K562 (cell line): ENCODE data around the gene CLEC10A. TPM values are rescaled to one million over a fixed set of nuclear protein-coding genes. Genes with fewer than 3 reads are reported as not detected.
A peak's percentile ranks its signal among the peaks of the same experiment; 100 is the strongest.

Experiments
- C11orf30 ChIP-seq: fragments of 450-650 bp; IDR thresholded peaks from 2 replicates; pipeline ENCODE4 v1.6.1; 2016; ENCODE audit warnings: low read depth, mild to moderate bottlenecking
- CEBPB ChIP-seq: fragments of 450-650 bp; IDR thresholded peaks from 2 replicates; pipeline ENCODE4 v1.6.1; 2016; ENCODE audit warnings: missing genetic modification characterization, missing compliant biosample characterization
- CHCHD3 ChIP-seq: fragments of 250-450 bp; sonication (Bioruptor Pico); IDR thresholded peaks from 2 replicates; pipeline ENCODE4 v2.1.2; 2022; ENCODE audit warnings: mild to moderate bottlenecking
- EP400 ChIP-seq: fragments of 450-650 bp; IDR thresholded peaks from 2 replicates; pipeline ENCODE4 v1.6.1; 2017; ENCODE audit warnings: antibody characterized with exemption, mild to moderate bottlenecking, moderate library complexity
- FOXA3 ChIP-seq, 2 experiments: fragments of 450-650 bp in 1 of 2; sonication (generic) in 1 of 2; formaldehyde crosslinking; IDR thresholded peaks in 1 of 2; conservative IDR thresholded peaks in 1 of 2; 2 replicates each; pipeline versions ENCODE4 v1.4.0 to v1.8.0; 2020 to 2022; ENCODE audit warnings: mild to moderate bottlenecking in 2 of 2, missing genetic modification reagents in 1 of 2
- HLTF ChIP-seq: fragments of 450-650 bp; IDR thresholded peaks from 2 replicates; pipeline ENCODE4 v1.6.1; 2016
- IRF2 ChIP-seq: sonication (generic); formaldehyde crosslinking; IDR thresholded peaks from 2 replicates; pipeline ENCODE4 v1.8.1; 2022; ENCODE audit warnings: mild to moderate bottlenecking, missing genetic modification reagents
- JUN ChIP-seq, 2 experiments: sonication (generic) in 1 of 2; formaldehyde crosslinking in 1 of 2; IDR thresholded peaks; 2 replicates each; pipeline versions ENCODE4 v1.6.1 to v1.8.0; 2012 to 2022; ENCODE audit warnings: borderline replicate concordance in 2 of 2, mild to moderate bottlenecking in 2 of 2, improper control_type of control experiment in 1 of 2, low read depth in 1 of 2, low read length in 1 of 2, missing genetic modification reagents in 1 of 2
- JUND ChIP-seq, 2 experiments: IDR thresholded peaks; 2 replicates in 1 of 2; 3 replicates in 1 of 2; pipeline ENCODE4 v1.6.1; 2011; ENCODE audit warnings: borderline replicate concordance in 2 of 2, low read depth in 2 of 2, low read length in 2 of 2, improper control_type of control experiment in 1 of 2, missing biosample characterization in 1 of 2, missing genetic modification characterization in 1 of 2, missing genetic modification reagents in 1 of 2
- KDM1A ChIP-seq, 2 experiments: fragments of 450-650 bp; IDR thresholded peaks; 2 replicates each; pipeline ENCODE4 v1.6.1; 2016; ENCODE audit warnings: mild to moderate bottlenecking in 2 of 2
- NFRKB ChIP-seq: fragments of 450-650 bp; IDR thresholded peaks from 2 replicates; pipeline ENCODE4 v1.6.1; 2016; ENCODE audit warnings: low read depth
- POLR2A ChIP-seq: fragments of 450-650 bp; conservative IDR thresholded peaks from 2 replicates; pipeline ENCODE4 v1.6.1; 2016
- RAD21 ChIP-seq, 2 experiments: fragments of 250-450 bp in 1 of 2; fragments of 450-650 bp in 1 of 2; sonication (Bioruptor Pico) in 1 of 2; formaldehyde crosslinking in 1 of 2; IDR thresholded peaks in 1 of 2; conservative IDR thresholded peaks in 1 of 2; 2 replicates each; pipeline versions ENCODE4 v1.4.0 to v1.8.0; 2020 to 2022; ENCODE audit warnings: mild to moderate bottlenecking in 2 of 2, moderate library complexity in 1 of 2
- RBM17 ChIP-seq: fragments of 200-400 bp; formaldehyde crosslinking; IDR thresholded peaks from 2 replicates; pipeline ENCODE4 v1.6.1; 2017; ENCODE audit warnings: low read depth, mild to moderate bottlenecking, low read length, borderline replicate concordance
- RFX1 ChIP-seq: fragments of 450-650 bp; IDR thresholded peaks from 2 replicates; pipeline ENCODE4 v1.6.1; 2016; ENCODE audit warnings: mild to moderate bottlenecking, moderate library complexity
- TAF9B ChIP-seq: fragments of 450-650 bp; IDR thresholded peaks from 2 replicates; pipeline ENCODE4 v1.6.1; 2018; ENCODE audit warnings: mild to moderate bottlenecking; ENCODE audit not compliant: partially characterized antibody
- THRAP3 ChIP-seq: fragments of 450-650 bp; IDR thresholded peaks from 2 replicates; pipeline ENCODE4 v1.6.1; 2016; ENCODE audit warnings: mild to moderate bottlenecking, inconsistent platforms, borderline replicate concordance
- TSC22D4 ChIP-seq: fragments of 450-650 bp; IDR thresholded peaks from 2 replicates; pipeline ENCODE4 v1.6.1; 2016; ENCODE audit warnings: missing genetic modification characterization, missing biosample characterization, control low read depth
- ZNF217 ChIP-seq: sonication (generic); formaldehyde crosslinking; IDR thresholded peaks from 2 replicates; pipeline ENCODE4 v1.8.0; 2022; ENCODE audit warnings: mild to moderate bottlenecking, missing genetic modification reagents
- ZNF239 ChIP-seq: fragments of 250-450 bp; sonication (Bioruptor Pico); IDR thresholded peaks from 2 replicates; pipeline ENCODE4 v1.4.0; 2020; ENCODE audit warnings: mild to moderate bottlenecking
- ZNF24 ChIP-seq: fragments of 450-650 bp; IDR thresholded peaks from 2 replicates; pipeline ENCODE4 v1.6.1; 2016
- ZNF316 ChIP-seq: fragments of 450-650 bp; IDR thresholded peaks from 2 replicates; pipeline ENCODE4 v1.6.1; 2016
- polyA plus RNA-seq, 8 experiments: library from polyadenylated mRNA; depleted of rRNA in 4 of 8; stranded (reverse) in 5 of 8; unstranded in 3 of 8; fragments of >200 nt; fragmentation: Nextera tagmentation in 2 of 8; fragmentation: Illumina TruSeq in 1 of 8; extraction: Ambion mirVana in 2 of 8; extraction: Trizol in 1 of 8; gene quantifications; 2 replicates each; pipeline versions ENCODE4 v1.2.1 to v1.2.3, GENCODE V29; 2011 to 2014; ENCODE audit warnings: inconsistent platforms in 1 of 8, missing spikeins in 1 of 8
- total RNA-seq, 7 experiments: library from RNA; depleted of rRNA in 6 of 7; stranded (reverse); fragments of >200 nt in 6 of 7; fragmentation: Illumina TruSeq in 2 of 7; extraction: Trizol in 2 of 7; gene quantifications; 2 replicates each; pipeline versions ENCODE4 v1.2.1 to v1.2.3, GENCODE V29; 2011 to 2021; ENCODE audit warnings: low replicate concordance in 1 of 7
- TF ChIP-seq, protein P1 (sequence below): fragments of 450-650 bp; IDR thresholded peaks from 2 replicates; pipeline ENCODE4 v1.6.1; 2016; ENCODE audit warnings: antibody characterized with exemption
- TF ChIP-seq, protein P2 (sequence below): fragments of 450-650 bp; formaldehyde crosslinking; IDR thresholded peaks from 2 replicates; pipeline ENCODE4 v1.4.0; 2022; ENCODE audit warnings: missing genetic modification characterization
- TF ChIP-seq, protein P3 (sequence below): sonication (generic); formaldehyde crosslinking; IDR thresholded peaks from 2 replicates; pipeline ENCODE4 v1.8.0; 2022; ENCODE audit warnings: mild to moderate bottlenecking, missing genetic modification reagents
- TF ChIP-seq, protein P4 (sequence below): sonication (generic); formaldehyde crosslinking; IDR thresholded peaks from 2 replicates; pipeline ENCODE4 v1.8.1; 2023; ENCODE audit warnings: mild to moderate bottlenecking, missing genetic modification reagents

CLEC10A gene
- total and polyA plus RNA-seq, 9 of the 15 experiments (the other 6 are each of a cell fraction or from before 2014, with no cell fraction given) = 0.04 to 0.11 (median 0.05) TPM; not detected in 6

DNA sequence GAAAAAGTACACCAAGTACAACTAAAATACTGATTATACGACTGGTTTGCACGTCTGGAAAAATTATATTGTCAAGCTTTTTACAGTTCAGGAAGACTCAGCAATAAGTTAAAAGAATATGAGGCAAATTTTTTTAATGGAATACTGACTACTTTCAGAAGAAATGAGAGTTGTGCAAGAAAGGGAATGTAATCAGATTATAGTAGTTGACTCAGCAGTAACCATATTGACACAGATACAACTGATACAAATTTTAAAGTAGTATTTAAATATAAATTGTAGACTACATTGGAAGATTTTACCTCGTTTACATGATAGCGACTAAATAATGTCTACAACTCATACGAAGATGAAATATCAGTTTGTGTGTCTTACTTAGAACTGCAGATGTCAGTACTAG lies 17.9 kb upstream of the CLEC10A start (continued):
- no peak for TF ChIP-seq JUN (IDR thresholded peaks at IDR 0.05; ENCODE audit: borderline replicate concordance, low read depth, low read length)
- no peak for TF ChIP-seq JUN (CRISPR knock-in tag; IDR thresholded peaks at IDR 0.05; ENCODE audit: borderline replicate concordance)
- no peak for TF ChIP-seq IRF2 (CRISPR knock-in tag)
- peak; percentile 44; the same call in 1 of the 2 replicates for TF ChIP-seq C11orf30
- TF ChIP-seq ZNF24 = no peak
- TF ChIP-seq CEBPB (tag) = peak; percentile 77
- TF ChIP-seq, protein P1, sequence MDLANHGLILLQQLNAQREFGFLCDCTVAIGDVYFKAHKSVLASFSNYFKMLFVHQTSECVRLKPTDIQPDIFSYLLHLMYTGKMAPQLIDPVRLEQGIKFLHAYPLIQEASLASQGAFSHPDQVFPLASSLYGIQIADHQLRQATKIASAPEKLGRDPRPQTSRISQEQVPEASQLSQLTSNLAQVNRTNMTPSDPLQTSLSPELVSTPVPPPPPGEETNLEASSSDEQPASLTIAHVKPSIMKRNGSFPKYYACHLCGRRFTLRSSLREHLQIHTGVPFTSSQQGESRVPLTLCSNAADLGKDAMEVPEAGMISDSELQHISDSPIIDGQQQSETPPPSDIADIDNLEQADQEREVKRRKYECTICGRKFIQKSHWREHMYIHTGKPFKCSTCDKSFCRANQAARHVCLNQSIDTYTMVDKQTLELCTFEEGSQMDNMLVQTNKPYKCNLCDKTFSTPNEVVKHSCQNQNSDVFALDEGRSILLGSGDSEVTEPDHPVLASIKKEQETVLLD = no peak
- no peak for TF ChIP-seq JUND (IDR thresholded peaks at IDR 0.05; ENCODE audit: borderline replicate concordance, low read depth, low read length)
- no peak for TF ChIP-seq JUND (tag; IDR thresholded peaks at IDR 0.05; ENCODE audit: borderline replicate concordance, low read depth, low read length)
- no peak for TF ChIP-seq RBM17
- no peak for TF ChIP-seq EP400
- no peak for TF ChIP-seq POLR2A
- no peak for TF ChIP-seq KDM1A (IDR thresholded peaks at IDR 0.05)
- no peak for TF ChIP-seq HLTF
- TF ChIP-seq ZNF239 (CRISPR knock-in tag) = no peak
- no peak for TF ChIP-seq RFX1
- TF ChIP-seq, protein P2, sequence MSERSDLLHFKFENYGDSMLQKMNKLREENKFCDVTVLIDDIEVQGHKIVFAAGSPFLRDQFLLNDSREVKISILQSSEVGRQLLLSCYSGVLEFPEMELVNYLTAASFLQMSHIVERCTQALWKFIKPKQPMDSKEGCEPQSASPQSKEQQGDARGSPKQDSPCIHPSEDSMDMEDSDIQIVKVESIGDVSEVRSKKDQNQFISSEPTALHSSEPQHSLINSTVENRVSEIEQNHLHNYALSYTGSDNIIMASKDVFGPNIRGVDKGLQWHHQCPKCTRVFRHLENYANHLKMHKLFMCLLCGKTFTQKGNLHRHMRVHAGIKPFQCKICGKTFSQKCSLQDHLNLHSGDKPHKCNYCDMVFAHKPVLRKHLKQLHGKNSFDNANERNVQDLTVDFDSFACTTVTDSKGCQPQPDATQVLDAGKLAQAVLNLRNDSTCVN (CRISPR knock-in tag) = no peak
- peak in 1 of 2 experiments; percentile 66; a peak in 2 of 4 replicates for TF ChIP-seq FOXA3 (CRISPR knock-in tag; conservative IDR thresholded peaks at IDR 0.05 in 1 of 2, IDR thresholded peaks at IDR 0.05 in 1 of 2)
- TF ChIP-seq, protein P3, sequence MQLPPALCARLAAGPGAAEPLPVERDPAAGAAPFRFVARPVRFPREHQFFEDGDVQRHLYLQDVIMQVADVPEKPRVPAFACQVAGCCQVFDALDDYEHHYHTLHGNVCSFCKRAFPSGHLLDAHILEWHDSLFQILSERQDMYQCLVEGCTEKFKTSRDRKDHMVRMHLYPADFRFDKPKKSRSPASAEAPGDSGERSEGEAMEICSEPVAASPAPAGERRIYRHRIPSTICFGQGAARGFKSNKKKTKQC = no peak
- TF ChIP-seq TAF9B = no peak
- TF ChIP-seq TSC22D4 (tag) = no peak
- TF ChIP-seq THRAP3 = no peak
- no peak for TF ChIP-seq ZNF217
- TF ChIP-seq CHCHD3 (CRISPR knock-in tag) = no peak
- TF ChIP-seq, protein P4, sequence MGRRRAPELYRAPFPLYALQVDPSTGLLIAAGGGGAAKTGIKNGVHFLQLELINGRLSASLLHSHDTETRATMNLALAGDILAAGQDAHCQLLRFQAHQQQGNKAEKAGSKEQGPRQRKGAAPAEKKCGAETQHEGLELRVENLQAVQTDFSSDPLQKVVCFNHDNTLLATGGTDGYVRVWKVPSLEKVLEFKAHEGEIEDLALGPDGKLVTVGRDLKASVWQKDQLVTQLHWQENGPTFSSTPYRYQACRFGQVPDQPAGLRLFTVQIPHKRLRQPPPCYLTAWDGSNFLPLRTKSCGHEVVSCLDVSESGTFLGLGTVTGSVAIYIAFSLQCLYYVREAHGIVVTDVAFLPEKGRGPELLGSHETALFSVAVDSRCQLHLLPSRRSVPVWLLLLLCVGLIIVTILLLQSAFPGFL (CRISPR knock-in tag) = no peak
- TF ChIP-seq ZNF316 = peak; percentile 68
- no peak for TF ChIP-seq RAD21 (CRISPR knock-in tag; conservative IDR thresholded peaks at IDR 0.05 in 1 of 2, IDR thresholded peaks at IDR 0.05 in 1 of 2)
- no peak for TF ChIP-seq NFRKB
